Stimulated activated naive CD4-positive, alpha-beta T cell treated with Interleukin-2 at 50 U/mL for 16 hours (primary cell): ENCODE measurements around the gene RPL18A.
A peak's percentile ranks its signal among the peaks of the same experiment; 100 is the strongest.

Experiments
- DNase-seq: peaks from one replicate; lab custom pipeline; 2025; lab: John Stamatoyannopoulos, UW

RPL18A gene

DNA sequence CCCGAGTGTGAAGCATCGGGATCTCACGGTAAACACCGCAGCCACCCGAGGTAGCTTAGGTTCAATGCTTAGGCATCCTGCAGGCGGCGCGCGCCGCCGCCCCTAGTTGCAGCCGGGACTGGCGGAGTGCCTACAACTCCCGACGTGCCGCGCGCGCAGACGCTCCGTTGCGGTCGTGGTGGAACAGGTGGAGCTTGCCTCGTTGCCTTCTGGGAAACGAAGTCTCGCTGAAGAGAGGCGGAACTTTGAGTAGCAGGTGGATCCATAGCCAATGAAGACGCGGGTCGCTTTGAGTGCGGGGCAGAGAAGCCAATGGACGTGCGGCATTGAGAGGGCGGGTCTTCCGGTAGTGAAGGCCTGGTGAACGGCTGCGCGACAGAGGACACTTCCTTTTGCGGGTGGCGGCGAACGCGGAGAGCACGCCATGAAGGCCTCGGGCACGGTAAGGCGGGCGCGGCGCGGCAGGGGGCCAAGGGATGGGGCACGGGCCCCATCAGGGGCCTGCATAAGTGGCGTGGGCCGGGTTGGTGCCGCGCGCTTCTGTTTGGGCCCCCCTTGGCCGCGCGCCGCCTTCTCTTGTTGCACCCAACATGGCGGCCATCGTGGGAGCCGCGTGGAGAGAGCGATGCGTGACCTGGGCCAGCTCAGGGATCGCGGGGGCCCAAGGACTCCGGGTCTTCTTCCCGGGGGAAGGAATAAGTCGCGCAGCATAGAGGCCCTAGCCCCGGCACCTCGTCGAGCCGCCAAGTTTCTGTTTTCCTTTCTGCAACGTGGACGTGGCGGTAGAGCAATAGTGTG, at the start of gene RPL18A:
TSS of gene RPL18A (plus strand) at position 378 of the 798 bp plus-strand sequence. CDS start at position 425, 47 bp downstream.
- DNase-seq, result peak; percentile 99

DNA sequence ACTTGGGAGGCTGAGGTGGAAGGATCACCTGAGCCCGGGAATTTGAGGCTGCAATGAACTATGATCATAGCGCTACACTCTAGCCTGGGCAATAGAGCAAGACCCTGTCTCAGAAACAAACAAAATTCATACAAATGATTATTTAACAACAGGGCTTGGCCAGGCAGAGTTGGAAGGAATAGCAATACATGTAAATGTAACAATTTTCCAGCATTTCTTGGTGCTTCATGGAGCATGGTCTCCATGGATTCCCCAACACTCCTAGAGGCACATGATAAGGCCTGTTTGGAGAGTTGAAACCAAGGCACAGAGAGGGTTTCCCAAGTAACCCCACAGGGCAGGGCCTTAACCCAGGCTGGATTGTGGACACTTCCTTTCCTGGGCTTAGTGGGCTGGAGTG, 48.6 kb upstream of the RPL18A start:
- DNase-seq, result no peak

DNA sequence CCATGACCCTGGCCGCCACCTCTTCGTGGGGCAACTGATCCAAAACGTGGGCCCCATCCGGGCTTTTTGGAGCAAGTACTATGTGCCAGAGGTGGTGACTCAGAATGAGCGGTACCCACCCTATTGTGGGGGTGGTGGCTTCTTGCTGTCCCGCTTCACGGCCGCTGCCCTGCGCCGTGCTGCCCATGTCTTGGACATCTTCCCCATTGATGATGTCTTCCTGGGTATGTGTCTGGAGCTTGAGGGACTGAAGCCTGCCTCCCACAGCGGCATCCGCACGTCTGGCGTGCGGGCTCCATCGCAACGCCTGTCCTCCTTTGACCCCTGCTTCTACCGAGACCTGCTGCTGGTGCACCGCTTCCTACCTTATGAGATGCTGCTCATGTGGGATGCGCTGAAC, 48.0 kb upstream of the RPL18A start:
- no peak for DNase-seq

DNA sequence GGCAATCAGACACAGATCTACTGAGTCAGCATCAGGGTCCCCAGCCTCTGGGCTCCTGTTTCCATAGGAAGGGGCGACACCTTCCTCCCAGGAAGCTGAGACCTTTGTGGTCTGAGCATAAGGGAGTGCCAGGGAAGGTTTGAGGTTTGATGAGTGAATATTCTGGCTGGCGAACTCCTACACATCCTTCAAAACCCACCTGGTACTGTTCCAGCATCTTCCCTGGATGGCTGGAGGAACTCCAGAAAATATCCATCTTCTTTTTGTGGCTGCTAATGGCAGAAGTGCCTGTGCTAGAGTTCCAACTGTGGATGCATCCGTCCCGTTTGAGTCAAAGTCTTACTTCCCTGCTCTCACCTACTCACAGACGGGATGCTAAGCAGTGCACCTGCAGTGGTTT, 47.6 kb upstream of the RPL18A start:
- no peak for DNase-seq

DNA sequence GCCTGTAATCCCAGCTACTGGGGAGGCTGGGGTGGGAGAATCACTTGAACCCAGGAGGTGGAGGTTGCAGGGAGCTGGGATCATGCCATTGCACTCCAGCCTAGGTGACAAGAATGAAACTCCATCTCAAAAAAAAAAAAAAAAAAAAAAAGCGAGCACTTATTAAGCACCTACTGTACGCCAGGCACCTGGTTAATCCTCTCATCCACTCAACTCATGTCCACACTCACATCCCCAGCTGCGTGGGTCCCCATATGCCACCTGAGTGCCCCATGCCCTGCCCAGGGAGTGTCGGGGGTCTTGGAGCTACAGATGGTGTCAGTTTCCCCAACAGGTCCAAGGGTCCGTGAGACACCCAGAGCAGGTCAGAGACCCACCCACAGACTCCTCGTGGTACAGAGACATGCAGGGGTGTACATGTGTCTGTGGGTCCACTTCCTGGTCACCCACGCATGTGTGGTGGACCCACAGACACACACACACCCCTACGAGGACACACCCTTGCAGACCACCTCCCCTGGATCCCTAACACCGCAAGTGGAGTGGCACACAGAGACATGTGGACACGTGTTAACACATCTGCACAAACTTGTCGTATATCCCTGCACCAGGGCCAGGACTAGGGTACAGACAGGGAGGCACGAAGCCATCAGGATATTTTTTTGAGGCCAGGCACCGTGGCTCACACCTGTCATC, 41.9 kb upstream of the RPL18A start:
- no peak for DNase-seq

DNA sequence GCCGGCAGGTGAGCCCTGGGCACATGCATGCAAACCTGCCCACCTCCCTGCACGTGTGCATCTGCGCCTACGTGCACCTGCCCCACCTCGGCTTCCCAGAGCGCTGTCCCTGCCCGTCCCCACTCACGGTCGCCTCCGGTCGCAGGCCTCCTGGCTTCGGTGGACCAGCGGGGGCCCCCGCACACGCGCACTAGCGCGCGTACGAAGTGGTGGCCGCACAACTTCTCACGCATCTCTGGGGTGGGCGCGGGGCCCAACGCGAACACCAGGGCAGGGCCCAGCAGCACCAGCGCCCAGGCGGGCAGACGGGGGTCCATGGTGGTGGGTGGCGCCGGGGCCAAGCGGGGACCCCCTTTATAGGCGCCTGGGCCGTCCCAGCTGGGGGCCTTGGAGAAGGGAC, 38.5 kb upstream of the RPL18A start, which contains the start of gene INSL3:
TSS of gene INSL3 (minus strand) at position 330 of the 400 bp plus-strand sequence. CDS start at position 317, 13 bp downstream.
- DNase-seq, result no peak

DNA sequence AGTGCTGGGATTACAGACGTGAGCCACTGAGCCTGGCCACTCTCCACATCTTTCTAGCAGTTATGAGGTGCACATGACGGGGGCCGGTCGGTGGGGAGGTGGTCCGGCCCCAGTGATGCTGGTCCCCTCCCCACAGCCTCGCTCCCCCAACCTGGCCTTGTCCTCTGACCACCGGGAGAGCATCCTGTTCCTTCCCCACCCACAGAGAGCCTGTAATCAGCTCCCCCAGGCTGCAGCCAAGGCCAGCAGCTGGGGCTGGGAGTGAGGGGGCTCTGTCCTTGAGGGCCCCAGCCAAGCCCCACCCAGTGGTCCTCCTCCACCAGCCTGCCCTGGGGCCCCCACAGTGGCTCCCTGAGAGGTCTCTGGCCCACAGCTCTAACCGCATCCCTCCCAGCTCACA, 35.4 kb upstream of the RPL18A start:
- no peak for DNase-seq

DNA sequence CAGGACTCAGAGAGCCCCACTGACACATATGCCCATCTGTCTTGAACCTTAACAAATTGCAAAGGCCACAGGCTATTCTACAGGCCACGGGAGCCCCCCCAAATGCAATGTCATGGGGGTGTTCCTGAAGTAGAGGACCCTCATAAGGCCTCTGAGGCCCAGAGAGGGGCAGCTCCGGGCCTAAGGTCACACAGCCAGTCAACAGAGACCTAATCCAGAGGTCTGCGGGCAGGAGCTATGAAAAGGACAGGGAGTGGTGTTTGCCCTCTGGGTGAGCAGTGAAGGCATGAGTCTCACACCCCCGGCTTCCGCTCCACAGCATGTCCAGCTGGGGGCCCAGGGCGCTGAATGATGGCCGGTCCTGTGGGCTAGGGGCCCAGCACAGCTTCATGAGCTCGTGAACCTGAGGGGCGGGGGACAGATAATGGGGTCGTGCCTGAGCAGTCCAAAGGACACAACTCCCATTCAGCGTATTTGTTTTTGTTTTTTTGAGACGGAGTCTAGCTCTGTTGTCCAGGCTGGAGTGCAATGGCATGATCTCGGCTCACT, 33.1 kb upstream of the RPL18A start:
- no peak for DNase-seq

DNA sequence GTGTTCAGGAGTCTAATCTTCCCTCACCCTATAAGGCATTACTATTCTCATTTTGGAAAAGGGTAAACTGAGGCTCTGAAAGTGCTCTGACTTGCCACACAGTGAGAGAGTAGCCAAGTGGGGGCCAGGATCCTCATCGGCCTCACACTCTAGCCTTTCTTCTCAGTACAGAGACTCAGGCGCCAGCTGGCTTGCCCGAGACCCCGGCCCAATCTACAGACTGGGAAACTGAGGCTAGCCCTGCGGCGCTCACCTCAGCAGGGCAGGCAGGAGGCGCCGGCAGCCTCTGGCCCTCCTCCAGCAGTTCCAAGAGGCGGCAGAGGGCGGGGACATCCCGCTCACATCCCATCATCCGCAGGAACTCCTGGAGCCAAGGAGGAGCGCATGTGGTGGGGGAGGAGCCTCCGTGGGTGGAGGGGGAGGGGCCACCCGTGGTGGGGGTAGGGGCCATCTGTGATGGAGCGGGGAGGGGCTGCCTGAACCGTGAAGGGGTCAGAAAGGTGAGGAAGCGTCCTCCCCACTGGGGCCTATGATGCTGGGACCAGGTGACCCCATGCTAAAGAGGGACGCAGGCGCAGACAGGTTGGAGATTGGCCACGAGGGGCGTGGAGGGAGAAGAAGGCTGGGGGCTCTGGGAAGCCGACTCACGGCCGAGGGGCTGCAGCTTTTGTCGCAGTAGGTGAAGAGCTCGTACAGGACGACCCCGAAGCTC, 29.7 kb upstream of the RPL18A start:
- DNase-seq, result no peak

DNA sequence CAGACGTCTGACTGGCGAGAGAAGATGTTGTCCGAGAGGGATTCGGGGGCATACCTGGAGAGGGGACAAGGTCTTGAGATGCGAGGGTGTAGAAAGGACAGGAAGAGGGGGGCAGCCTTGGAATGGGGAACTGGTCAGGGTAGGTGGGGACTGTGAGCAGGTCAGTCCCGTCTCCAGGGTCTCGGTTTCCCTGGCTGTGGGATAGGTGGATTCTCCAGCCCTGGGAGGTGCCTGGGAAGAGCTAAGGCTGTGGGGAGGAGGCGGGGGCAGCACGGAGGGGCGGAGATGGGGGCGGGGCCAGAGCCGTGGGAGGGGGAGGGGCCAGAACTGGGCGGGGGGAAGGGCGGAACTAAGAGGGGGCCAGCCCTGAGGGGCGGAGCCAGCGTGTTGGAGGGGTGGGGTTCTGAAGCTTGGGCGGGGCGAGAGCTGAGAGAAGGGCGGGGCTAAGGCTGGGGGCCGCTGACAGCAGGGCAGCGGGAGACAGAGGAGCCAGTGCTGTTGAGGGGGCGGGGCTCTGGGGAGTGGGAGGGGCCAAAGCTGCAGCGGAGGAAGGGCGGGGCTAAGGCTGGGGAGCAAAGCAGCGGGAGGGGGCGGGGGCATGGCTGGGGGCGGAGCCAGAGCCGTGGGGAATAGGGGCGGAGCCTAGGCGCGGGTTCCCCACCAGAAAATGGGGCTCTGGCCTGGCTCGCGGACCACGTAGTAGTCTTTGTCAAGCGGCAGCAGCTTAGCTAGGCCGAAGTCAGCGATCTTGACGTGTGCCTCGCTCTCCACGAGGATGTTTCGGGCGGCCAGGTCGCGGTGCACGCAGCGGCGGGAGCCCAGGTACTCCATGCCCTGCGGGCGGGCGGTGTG, 28.9 kb upstream of the RPL18A start:
- DNase-seq, result peak; percentile 42

DNA sequence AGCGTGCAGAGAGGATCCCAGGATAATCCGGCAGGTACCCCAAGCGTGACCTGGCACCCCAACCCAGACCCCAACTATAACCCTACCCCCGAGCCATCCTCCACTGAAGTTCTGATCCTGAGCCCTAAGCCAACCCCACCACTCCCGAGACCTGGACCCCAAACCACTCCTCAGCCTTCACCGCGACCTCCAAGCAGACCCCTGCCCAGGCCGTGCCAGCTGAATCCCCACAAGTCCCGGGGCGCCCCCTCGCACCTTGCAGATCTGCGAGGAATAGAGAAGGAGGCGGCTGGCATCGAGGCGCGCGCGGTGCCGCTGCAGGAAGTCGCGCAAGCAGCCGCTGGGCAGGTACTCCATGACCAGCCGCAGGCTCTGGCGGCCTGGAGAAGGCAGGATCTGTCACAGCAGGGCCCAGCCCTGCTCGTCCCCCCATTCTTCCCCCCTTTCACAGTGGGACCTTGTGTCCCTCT, 28.3 kb upstream of the RPL18A start:
- DNase-seq, result no peak

DNA sequence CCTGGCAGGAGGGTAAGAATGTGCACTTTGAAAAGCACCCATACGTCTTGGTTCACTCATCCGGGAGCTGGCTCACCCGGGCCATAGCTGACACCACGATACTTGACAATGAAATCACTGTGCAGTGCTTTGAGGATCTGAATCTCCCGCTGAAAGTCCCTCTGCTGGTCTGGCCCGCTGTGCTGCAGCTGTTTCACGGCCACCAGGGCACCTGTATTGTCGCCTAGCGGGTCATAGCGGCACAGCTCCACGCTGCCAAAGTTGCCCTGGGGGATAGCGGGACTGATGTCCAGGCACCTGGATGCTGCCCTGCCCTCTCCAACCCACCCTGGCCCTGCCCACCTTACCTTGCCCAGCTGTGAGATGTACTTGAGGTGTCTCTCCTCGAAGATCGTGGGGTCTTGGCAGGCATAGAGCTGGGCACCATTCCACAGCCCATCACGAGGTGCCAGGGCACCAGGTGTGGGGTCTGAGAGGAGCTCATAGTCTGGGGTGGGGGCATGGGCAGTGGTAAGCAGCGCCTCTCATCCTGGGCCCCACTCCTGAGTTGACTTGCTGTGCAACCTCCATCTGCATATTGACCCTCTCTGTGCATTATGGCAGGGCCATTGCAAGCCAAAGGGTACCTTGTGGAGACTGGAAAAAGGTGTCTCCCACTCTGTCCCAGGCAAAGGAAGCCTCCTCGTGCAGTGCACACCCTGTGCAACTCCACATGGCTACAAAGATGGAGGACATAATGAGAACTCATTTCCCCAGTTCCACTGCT, 27.1 kb upstream of the RPL18A start:
- no peak for DNase-seq

DNA sequence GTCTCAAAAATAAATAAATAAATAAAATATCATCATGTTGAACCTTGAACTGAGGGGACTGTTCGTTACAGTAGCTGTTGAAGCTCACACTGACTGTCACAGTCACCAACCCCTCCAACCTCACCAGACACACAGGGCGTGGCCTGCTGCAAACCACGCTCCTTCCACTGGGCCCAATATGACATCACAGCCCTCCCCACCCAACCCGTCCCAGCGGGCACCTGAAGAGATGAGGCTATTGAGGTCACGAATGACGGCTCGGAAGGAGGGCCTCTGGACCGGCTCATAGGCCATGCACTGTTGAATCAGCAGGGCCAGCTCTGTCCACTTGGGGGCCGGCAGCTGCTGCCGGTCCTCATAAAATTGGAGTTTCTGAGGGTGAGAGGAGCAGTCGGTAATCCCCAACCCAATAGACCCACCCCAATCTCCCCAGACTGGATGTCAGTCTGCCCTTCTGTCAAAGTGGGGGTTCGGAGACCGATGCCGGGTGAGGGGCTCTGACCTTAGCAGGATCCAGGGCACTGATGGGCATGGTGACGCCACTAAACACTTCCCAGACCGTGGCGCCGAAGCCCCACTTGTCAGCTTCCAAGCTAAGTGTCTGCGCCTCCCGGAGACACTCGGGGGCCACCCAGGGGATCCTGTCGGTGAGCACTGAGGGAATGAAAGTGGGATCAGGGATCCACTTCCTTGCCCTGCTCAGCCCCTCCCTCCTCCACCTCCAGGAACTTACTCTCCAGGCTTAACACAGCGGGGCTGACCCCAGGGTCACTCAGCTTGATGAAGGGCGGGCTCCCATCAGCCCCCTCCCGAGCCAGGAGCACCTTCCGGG, 25.1 kb upstream of the RPL18A start:
- no peak for DNase-seq

DNA sequence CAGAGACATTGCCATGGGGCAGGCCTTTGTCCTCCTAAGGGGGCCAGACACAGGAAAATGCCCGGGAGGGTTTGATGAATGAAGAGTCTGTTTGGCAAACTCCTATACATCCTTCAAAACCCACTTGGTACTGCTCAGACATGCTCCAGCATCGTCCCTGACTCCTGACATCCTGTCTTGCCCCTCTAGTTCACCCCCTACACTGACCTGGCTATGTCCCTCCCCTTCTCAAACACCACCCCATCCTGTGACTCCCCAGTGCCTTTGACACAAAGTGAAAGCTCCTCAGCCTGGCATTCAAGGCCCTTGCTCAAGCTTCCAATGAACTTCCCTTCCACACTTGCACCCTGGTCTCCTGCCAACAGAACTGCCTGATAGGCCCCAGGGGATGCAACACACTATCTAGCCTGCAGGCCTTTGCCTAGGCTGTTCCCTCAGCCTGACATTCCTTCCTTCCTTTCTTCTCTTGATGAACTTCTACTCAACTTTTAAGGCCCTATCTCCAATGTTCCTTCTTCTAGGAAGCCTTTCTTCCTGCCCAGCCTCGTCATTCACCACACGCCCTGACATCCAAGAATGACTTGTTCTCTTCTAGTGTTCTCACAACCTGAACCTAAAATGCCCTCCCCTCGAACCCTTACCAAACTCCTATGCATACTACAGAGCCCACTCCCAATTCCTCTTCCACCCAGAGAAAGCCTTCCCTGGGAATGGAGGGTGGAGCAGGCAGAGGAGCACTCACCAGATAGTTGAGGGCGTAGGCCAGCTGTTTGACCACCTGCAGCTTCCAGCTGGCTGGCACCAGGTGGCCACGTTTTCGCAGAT, 24.3 kb upstream of the RPL18A start:
- no peak for DNase-seq

DNA sequence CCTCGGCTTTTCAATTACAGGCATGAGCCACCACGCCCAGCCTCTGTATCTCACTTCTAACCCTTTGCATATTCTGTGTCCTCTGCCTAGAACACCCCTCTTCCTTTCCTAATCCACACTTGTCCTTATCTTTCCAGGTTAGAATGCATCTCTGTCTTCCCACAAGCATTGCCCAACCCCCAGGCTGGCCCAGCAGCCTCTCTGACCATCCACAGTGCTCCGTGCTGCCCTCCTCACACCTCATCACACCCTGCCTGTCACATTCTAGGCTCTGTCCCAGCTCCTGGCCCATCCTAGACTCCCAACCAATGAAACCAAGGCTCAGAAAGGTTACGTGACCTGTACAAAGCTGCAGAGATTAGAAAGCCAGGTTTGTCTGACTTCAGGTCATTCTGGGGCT, 23.2 kb upstream of the RPL18A start:
- DNase-seq, result no peak

DNA sequence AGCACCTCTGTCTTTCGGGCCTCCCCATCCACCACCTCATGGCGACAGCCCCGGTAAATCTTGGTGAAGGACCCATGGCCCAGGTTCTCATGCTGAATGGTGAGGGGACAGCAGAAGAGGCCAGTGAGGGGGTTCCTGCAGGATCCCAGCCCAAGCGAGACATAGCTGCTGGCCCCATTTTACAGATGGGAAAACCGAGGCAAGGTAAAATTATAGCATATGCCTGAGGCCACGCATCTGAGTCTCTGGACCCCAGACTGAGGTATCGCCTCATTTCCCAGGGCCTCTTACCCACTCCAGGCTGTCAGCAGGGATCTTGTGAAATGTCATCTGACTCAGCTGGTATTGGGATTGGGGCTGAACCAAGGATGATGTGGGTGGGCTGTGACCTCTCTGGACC, 21.7 kb upstream of the RPL18A start:
- no peak for DNase-seq

DNA sequence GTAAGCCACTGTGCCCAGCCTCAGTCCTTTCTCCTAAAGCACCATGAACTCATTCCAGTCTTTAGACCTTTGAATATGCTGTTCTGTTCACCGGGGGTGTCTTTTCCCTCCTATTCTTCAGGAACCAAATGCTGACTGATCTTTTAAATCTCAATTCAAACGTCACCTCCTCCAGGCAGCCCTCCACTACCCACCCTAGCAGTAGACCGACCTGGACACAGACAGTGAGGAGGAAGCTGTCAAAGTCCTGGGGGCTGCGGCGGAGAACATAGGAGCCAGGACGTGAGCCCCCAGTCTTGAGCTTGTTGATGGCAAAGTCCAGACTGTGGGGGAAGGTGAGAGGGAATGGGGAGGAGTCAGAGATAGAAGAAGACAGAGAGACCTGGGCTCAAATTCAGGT, 19.7 kb upstream of the RPL18A start:
- DNase-seq, result no peak

DNA sequence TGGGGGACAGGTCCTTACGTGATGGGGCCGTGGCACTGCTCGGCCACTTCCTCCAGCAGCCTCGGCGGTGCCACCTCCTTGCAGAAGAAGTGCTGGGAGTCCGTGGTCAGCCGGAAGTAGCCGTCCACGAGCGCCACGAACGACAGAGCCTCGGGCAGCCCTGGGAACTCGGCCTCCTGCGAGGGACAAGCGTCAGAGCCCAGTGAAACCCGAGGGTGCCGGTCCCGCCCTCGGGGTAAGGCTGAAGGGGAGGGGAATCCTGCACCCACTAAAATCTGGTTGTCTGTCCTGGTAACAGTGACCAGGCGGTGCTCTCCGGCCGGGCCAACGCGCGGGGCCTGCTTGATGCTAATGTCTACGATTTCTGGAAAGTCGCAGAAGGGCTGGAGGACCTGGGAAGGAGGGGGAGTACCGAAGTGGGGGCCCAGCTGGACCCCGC, 18.3 kb upstream of the RPL18A start:
- no peak for DNase-seq
